ENCODE measurements around the gene ASB3. TPM values are rescaled to one million over a fixed set of nuclear protein-coding genes. Genes with fewer than 3 reads are reported as not detected.

Gene ASB3
- total RNA-seq, 1 experiment from 2014 or later: 23.1 TPM

DNA sequence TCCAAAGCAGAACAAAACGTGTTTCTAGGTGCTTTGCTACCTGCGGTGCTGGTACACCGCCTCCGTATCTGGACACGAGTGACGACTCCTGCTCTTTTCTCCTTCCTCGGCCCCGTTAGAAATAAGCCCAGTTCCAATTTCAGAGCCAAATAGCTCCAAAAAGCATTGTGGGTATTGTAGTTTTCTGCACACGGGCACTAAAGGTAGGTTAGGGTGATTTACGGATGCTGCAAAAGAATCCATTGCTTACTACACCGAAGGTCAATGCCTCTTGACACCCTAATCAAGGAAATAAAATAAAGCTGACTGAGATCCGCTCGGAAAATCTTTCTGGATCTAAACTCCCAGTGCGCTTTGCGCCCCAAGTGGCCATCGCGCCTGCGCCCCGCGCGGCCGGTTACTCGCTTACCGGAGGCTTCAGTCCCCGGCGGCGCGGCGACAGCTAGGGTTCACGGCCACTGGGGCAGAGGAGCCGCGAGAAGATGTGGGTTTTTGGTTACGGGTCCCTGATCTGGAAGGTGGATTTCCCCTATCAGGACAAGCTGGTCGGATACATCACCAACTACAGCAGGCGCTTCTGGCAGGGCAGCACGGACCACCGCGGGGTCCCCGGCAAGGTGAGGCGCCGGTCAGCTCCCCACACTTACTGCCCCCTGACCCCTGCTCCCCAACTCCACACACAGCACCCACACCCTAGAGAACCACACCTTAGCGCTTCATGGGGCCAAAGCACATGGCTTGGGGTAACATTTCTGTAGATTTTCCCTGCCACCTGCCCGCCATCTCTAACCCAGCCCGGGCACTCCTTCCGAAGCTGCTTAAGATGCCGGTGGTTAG lies 19.1 kb downstream of the ASB3 start, which contains the start of gene CHAC2:
Gene CHAC2, plus strand, starts transcription at position 400 of the 837 bp plus-strand sequence. Its CDS starts 83 bp downstream, at position 483.
- no peak within 1 kb of the TSS for H3K56ac ChIP-seq (ENCODE audit: insufficient read length, low read depth, low read length)
- H2BK5ac ChIP-seq (ENCODE audit: insufficient read length, low read length): no peak within 1 kb of the TSS
- Mint-ChIP-seq H3K9me3 (no peaks in the 10 kb centered on the region), H3K27me3 (ENCODE audit: low read depth) (no peaks in the 10 kb centered on the region), H3K4me3 (peak within 1 kb of the TSS; percentile 94 to 96), H3K36me3 (ENCODE audit: insufficient read depth in 1 of 3, low read depth in 3 of 3) (peaks cover 8 to 23% (median 19%) of the 10 kb centered on the region in 3 experiments), H3K27ac (peak within 1 kb of the TSS; percentile 78 to 97 (median 80); a peak in 6 of 7 replicates), H3K4me1 (peaks cover 18 to 20% of the 10 kb centered on the region in 2 experiments)
- H3K18ac ChIP-seq (ENCODE audit: insufficient read length, low read depth, low read length): peak within 1 kb of the TSS; percentile 84
- H3K79me1 ChIP-seq (ENCODE audit: insufficient read depth, low read depth, low read length, poor library complexity, severe bottlenecking): no peaks in the 10 kb centered on the region
- no peak within 1 kb of the TSS for H3K4ac ChIP-seq (ENCODE audit: low read depth, low read length)
- H3K14ac ChIP-seq (ENCODE audit: insufficient read depth, low read length): peak within 1 kb of the TSS; percentile 62
- peaks cover 9% of the 10 kb centered on the region for H3K23me2 ChIP-seq (ENCODE audit: insufficient read length, low read depth, low read length, poor library complexity, severe bottlenecking)
- no peaks in the 10 kb centered on the region for H4K20me1 ChIP-seq (ENCODE audit: control insufficient read depth, insufficient read depth, insufficient read length)
- no peak within 1 kb of the TSS for H4K5ac ChIP-seq (ENCODE audit: insufficient read length, low read depth, low read length)
- peak; percentile 80 for DNase-seq
- H2BK12ac ChIP-seq (ENCODE audit: insufficient read length, low read depth, low read length): no peak within 1 kb of the TSS
- H2BK120ac ChIP-seq (ENCODE audit: low read depth, low read length, poor library complexity, severe bottlenecking): no peak within 1 kb of the TSS
- peak within 1 kb of the TSS; percentile 73 for H3K27ac ChIP-seq (ENCODE audit: insufficient read length, low read depth, low read length)
- no peak within 1 kb of the TSS for H2AK5ac ChIP-seq (ENCODE audit: insufficient read length, low read length)
- H2AFZ ChIP-seq (ENCODE audit: low read length): peak within 1 kb of the TSS; percentile 95
- no CpG with 5 or more reads among the region's 46 CpGs for WGBS (ENCODE audit: extremely low coverage, insufficient read length, low lambda C conversion rate)
- H3K79me2 ChIP-seq (ENCODE audit: insufficient read depth, low read length): no peaks in the 10 kb centered on the region
- no peak within 1 kb of the TSS for H3K23ac ChIP-seq (ENCODE audit: insufficient read length, low read depth, low read length)
- TF ChIP-seq, protein P1, sequence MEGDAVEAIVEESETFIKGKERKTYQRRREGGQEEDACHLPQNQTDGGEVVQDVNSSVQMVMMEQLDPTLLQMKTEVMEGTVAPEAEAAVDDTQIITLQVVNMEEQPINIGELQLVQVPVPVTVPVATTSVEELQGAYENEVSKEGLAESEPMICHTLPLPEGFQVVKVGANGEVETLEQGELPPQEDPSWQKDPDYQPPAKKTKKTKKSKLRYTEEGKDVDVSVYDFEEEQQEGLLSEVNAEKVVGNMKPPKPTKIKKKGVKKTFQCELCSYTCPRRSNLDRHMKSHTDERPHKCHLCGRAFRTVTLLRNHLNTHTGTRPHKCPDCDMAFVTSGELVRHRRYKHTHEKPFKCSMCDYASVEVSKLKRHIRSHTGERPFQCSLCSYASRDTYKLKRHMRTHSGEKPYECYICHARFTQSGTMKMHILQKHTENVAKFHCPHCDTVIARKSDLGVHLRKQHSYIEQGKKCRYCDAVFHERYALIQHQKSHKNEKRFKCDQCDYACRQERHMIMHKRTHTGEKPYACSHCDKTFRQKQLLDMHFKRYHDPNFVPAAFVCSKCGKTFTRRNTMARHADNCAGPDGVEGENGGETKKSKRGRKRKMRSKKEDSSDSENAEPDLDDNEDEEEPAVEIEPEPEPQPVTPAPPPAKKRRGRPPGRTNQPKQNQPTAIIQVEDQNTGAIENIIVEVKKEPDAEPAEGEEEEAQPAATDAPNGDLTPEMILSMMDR (conservative IDR thresholded peaks at IDR 0.05): peak; percentile 51
- H3K9ac ChIP-seq (ENCODE audit: extremely low read depth, insufficient read length, low read length): peak within 1 kb of the TSS; percentile 90
- H3K9me3 ChIP-seq (ENCODE audit: control insufficient read depth, low read depth, low read length): no peaks in the 10 kb centered on the region
- no peaks in the 10 kb centered on the region for H3K4me1 ChIP-seq (ENCODE audit: insufficient read depth, low read length)
- no peaks in the 10 kb centered on the region for H3K27me3 ChIP-seq (ENCODE audit: insufficient read depth, low read length)
- H4K8ac ChIP-seq (replicated peaks; ENCODE audit: insufficient read length, low read depth, low read length): no peak within 1 kb of the TSS
- no peak within 1 kb of the TSS for H2BK20ac ChIP-seq (ENCODE audit: low read depth, low read length, poor library complexity, severe bottlenecking)
- no peak within 1 kb of the TSS for H4K91ac ChIP-seq (ENCODE audit: insufficient read length, low read depth, low read length)
- H3T11ph ChIP-seq (ENCODE audit: low read length): no peak within 1 kb of the TSS
- no peak within 1 kb of the TSS; the same call in 1 of the 2 replicates for H2BK15ac ChIP-seq (ENCODE audit: low read depth, low read length)
- H3K4me2 ChIP-seq (ENCODE audit: insufficient read depth, insufficient read length, low read length): peak within 1 kb of the TSS; percentile 97

Data from H9 (cell line).